Epithelial cell of proximal tubule (primary cell): Measurements from ENCODE around the gene MVK. TPM values are rescaled to one million over a fixed set of nuclear protein-coding genes. Genes with fewer than 3 reads are reported as not detected.
A peak's percentile ranks its signal among the peaks of the same experiment; 100 is the strongest.
"Not testable (repeated sequence)": the region's sequence is repeated elsewhere in the genome, so short reads cannot be mapped to it uniquely, and the experiment has no call there.

ENCODE experiments used
- DNase-seq: peaks from one replicate; pipeline ENCODE4 v3.0.0-alpha.2; 2011; ENCODE audit warnings: low read depth
- H3K4me3 ChIP-seq: 2 replicates; pipeline ENCODE4 v1.5.1; 2011; ENCODE audit warnings: low read depth, mild to moderate bottlenecking, low read length
- CTCF ChIP-seq: conservative IDR thresholded peaks from 2 replicates; pipeline ENCODE4 v1.5.1; 2012; ENCODE audit warnings: low read depth, mild to moderate bottlenecking, low read length
- total RNA-seq: library from RNA; depleted of rRNA; stranded (reverse); fragments of >200 nt; gene quantifications from 2 replicates; pipeline ENCODE4 v1.2.3, GENCODE V29; 2015

The MVK gene
- total RNA-seq, 1 donor from 2014 or later = 28.5 TPM

- peak overlapping the region; percentile 7 for H3K4me3 ChIP-seq
- DNase-seq = no peak
- TF ChIP-seq CTCF = no peak
Measured at GRCh38 chr12:109597414-109597794, 23.8 kb downstream of the MVK start.

- peak overlapping the region; percentile 7 for H3K4me3 ChIP-seq
- TF ChIP-seq CTCF = peak; percentile 94
- DNase-seq = no peak
Measured at GRCh38 chr12:109597795-109598427, 24.3 kb downstream of the MVK start.

GRCh38 chr12:109598428-109598854 is 24.8 kb downstream of the MVK start:
- TF ChIP-seq CTCF = no peak
- no peak overlapping the region for H3K4me3 ChIP-seq
- no peak for DNase-seq

- no peak for TF ChIP-seq CTCF
- H3K4me3 ChIP-seq = no peak overlapping the region
- no peak for DNase-seq
Measured at GRCh38 chr12:109599087-109599486, 25.5 kb downstream of the MVK start.

- TF ChIP-seq CTCF = no peak
- H3K4me3 ChIP-seq = no peak overlapping the region
- no peak for DNase-seq
Measured at GRCh38 chr12:109600481-109600880, 26.9 kb downstream of the MVK start.

- no peak for TF ChIP-seq CTCF
- H3K4me3 ChIP-seq = no peak overlapping the region
- DNase-seq = no peak
Measured at GRCh38 chr12:109600995-109601394, 27.4 kb downstream of the MVK start.

GRCh38 chr12:109601557-109601956 is 28.0 kb downstream of the MVK start:
- no peak overlapping the region for H3K4me3 ChIP-seq
- TF ChIP-seq CTCF = no peak
- DNase-seq = no peak

- H3K4me3 ChIP-seq, DNase-seq: not testable (repeated sequence)
Measured at GRCh38 chr12:109602132-109602531, 28.5 kb downstream of the MVK start.
